Esophagus (tissue), 2 donors: ENCODE results near the gene EXOC6B. TPM values are rescaled to one million over a fixed set of nuclear protein-coding genes. Genes with fewer than 3 reads are reported as not detected.

Experiments
- H3K27ac ChIP-seq, 2 donors: one replicate each; pipeline ENCODE4 v1.5.1; 2013; ENCODE audit warnings: low read depth in 2 of 2, mild to moderate bottlenecking in 2 of 2, inconsistent platforms in 1 of 2, low read length in 1 of 2, moderate library complexity in 1 of 2
- H3K27me3 ChIP-seq, 2 donors: one replicate each; pipeline ENCODE4 v1.6.1; 2013; ENCODE audit warnings: low read length in 2 of 2, control low read depth in 1 of 2, mild to moderate bottlenecking in 1 of 2; ENCODE audit not compliant: insufficient read depth in 2 of 2, control insufficient read depth in 1 of 2
- H3K36me3 ChIP-seq, 2 donors: one replicate each; pipeline ENCODE4 v1.6.1; 2013; ENCODE audit warnings: low read length in 1 of 2; ENCODE audit not compliant: control insufficient read depth in 2 of 2, insufficient read depth in 2 of 2
- H3K4me1 ChIP-seq, 2 donors: one replicate each; pipeline ENCODE4 v1.6.1; 2013; ENCODE audit warnings: low read length in 1 of 2; ENCODE audit not compliant: control insufficient read depth in 2 of 2, insufficient read depth in 2 of 2
- H3K4me3 ChIP-seq, 2 donors: one replicate each; pipeline ENCODE4 v1.5.1; 2013; ENCODE audit warnings: low read length in 2 of 2, mild to moderate bottlenecking in 2 of 2, low read depth in 1 of 2, moderate library complexity in 1 of 2
- H3K9me3 ChIP-seq, 2 donors: one replicate each; pipeline ENCODE4 v1.6.1; 2013; ENCODE audit warnings: mild to moderate bottlenecking in 2 of 2, low read depth in 1 of 2, low read length in 1 of 2, moderate library complexity in 1 of 2; ENCODE audit not compliant: control insufficient read depth in 2 of 2, insufficient read depth in 1 of 2
- WGBS, 2 donors: extraction: QIAGEN DNeasy Blood & Tissue Kit; methylation state at CpG; one replicate each; pipeline ENCODE4 v1.1.7; 2013; 5-methylcytosine and 5-hydroxymethylcytosine counted together
- polyA plus RNA-seq, 2 donors: library from polyadenylated mRNA; stranded (reverse); fragments of 200-250 nt; gene quantifications; one replicate each; pipeline ENCODE4 v1.2.3, GENCODE V29; 2013
- donor health status: healthy with polysubstance abuse.
- donor health status: Bipolar disorder and iron deficiency.

The EXOC6B gene
- polyA plus RNA-seq, 2 donors: 6.0 to 8.4 TPM

- 93 to 99% methylated on average over 3 of the region's 3 CpGs for WGBS, 2 donors
- Histone ChIP-seq H3K4me1 (no peaks in the 10 kb centered on the region), H3K36me3 (no peaks in the 10 kb centered on the region), H3K27me3 (no peaks in the 10 kb centered on the region), H3K9me3 (no peaks in the 10 kb centered on the region), H3K4me3 (no peak overlapping the region), H3K27ac (no peak overlapping the region)
These were observed 74.7 kb downstream of the EXOC6B start for GRCh38 chr2:72750977-72751639.

GRCh38 chr2:72750466-72750865, 75.4 kb downstream of the EXOC6B start:
- WGBS, 2 donors: 86 to 97% methylated on average over 1 of the region's 1 CpG
- H3K9me3 ChIP-seq: no peaks in the 10 kb centered on the region
- no peak overlapping the region for H3K27ac ChIP-seq
- H3K36me3 ChIP-seq: no peaks in the 10 kb centered on the region
- H3K27me3 ChIP-seq: no peaks in the 10 kb centered on the region
- no peaks in the 10 kb centered on the region for H3K4me1 ChIP-seq
- H3K4me3 ChIP-seq: no peak overlapping the region

DNA sequence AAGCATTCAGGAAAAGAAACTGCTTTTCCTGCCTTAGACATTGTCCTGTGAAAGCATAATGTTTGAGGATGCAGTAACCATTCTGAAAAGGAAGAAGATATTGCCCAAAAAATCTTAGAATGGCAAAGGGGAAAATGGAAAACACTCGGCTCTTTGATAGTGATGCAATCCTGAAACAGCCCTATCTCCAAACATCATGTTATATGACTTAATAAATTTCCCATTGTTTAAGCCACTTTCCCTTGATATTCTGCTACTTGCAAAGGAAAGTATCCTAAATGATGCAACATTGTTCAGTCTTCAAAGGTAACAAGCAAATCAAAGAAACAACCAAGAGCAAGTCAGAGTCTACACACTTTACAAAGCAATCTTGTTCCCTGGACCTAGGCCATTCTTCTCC, 78.5 kb downstream of the EXOC6B start:
- H3K9me3 ChIP-seq: no peaks in the 10 kb centered on the region

DNA sequence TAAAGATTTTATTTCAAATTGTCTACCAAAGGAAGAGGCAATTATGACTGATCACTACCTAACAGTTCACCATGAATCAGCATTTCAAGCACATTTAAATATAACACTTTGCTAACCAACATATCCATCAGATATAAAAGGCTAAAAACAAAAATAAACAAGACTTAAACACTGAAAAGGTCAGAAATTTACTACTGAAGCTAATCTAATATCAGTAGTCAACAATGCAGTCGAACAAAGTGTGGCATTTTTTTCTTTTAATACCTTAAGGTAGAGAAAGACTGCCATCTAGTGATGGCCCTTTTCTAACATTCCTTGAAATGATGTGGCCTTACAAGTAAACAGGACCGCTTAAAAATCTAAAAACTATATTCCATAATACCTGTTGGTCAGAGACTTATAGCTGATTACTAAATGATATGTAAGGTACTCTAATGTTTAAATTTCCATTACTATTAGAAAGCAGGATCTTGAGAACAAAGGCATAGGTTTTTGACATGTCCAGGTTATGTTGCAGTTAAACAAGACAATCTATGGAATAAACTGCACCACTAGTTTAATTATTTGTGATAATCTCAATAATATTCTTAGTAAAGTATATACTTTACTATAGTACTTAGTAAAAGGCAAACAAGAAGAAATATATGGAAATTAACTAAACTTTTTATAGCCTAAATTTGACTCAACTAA, 80.0 kb downstream of the EXOC6B start:
- Histone ChIP-seq H3K27ac (no peak overlapping the region), H3K4me3 (no peak overlapping the region), H3K27me3 (no peaks in the 10 kb centered on the region), H3K9me3 (no peaks in the 10 kb centered on the region), H3K4me1 (no peaks in the 10 kb centered on the region), H3K36me3 (no peaks in the 10 kb centered on the region)
- WGBS, 2 donors: 29 to 31% methylated on average over 2 of the region's 2 CpGs

More for the DNA sequence above, 78.5 kb downstream of the EXOC6B start:
- Histone ChIP-seq H3K27ac (no peak overlapping the region), H3K27me3 (no peaks in the 10 kb centered on the region), H3K36me3 (no peaks in the 10 kb centered on the region), H3K4me1 (no peaks in the 10 kb centered on the region), H3K4me3 (no peak overlapping the region)
- 64 to 76% methylated on average over 1 of the region's 1 CpG for WGBS, 2 donors

- Histone ChIP-seq H3K9me3 (no peaks in the 10 kb centered on the region), H3K27me3 (no peaks in the 10 kb centered on the region), H3K4me1 (no peaks in the 10 kb centered on the region), H3K36me3 (no peaks in the 10 kb centered on the region), H3K4me3 (no peak overlapping the region), H3K27ac (no peak overlapping the region)
These were observed 81.8 kb downstream of the EXOC6B start for GRCh38 chr2:72744049-72744448.

GRCh38 chr2:72743481-72743880, 82.4 kb downstream of the EXOC6B start:
- Histone ChIP-seq H3K9me3 (no peaks in the 10 kb centered on the region), H3K4me3 (no peak overlapping the region), H3K27me3 (no peaks in the 10 kb centered on the region), H3K27ac (no peak overlapping the region), H3K4me1 (no peaks in the 10 kb centered on the region), H3K36me3 (no peaks in the 10 kb centered on the region)
- 84 to 93% methylated on average over 2 of the region's 2 CpGs for WGBS, 2 donors

DNA sequence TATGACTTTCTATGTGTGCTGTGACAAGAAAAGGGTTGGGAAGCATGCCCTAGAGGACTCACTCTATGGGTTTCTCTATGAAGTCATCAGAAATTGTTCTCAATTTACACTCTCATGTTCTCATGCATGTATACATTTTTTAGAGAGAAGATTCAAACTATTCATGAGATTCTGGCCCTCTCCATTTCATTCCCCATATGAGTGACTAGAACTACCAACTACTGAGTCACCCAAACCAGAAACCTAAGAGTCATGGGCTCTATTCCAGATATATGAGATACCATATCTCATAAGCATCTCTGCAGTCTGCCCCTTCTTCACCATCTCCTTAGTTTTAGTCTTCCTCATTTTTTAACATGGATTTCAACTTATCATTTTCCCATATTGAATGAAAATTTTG, 87.7 kb downstream of the EXOC6B start:
- no peak overlapping the region for H3K27ac ChIP-seq
- no peaks in the 10 kb centered on the region for H3K4me1 ChIP-seq
- peaks cover 0 to 5% of the 10 kb centered on the region in 2 donors for H3K36me3 ChIP-seq
- H3K9me3 ChIP-seq: no peaks in the 10 kb centered on the region
- H3K4me3 ChIP-seq: no peak overlapping the region
- no peaks in the 10 kb centered on the region for H3K27me3 ChIP-seq

- Histone ChIP-seq H3K36me3 (peaks cover 0 to 5% of the 10 kb centered on the region in 2 donors), H3K4me1 (no peaks in the 10 kb centered on the region), H3K27ac (no peak overlapping the region), H3K27me3 (no peaks in the 10 kb centered on the region), H3K4me3 (no peak overlapping the region), H3K9me3 (no peaks in the 10 kb centered on the region)
- 82 to 92% methylated on average over 2 of the region's 2 CpGs for WGBS, 2 donors
These were observed 91.4 kb downstream of the EXOC6B start for GRCh38 chr2:72734432-72734831.

DNA sequence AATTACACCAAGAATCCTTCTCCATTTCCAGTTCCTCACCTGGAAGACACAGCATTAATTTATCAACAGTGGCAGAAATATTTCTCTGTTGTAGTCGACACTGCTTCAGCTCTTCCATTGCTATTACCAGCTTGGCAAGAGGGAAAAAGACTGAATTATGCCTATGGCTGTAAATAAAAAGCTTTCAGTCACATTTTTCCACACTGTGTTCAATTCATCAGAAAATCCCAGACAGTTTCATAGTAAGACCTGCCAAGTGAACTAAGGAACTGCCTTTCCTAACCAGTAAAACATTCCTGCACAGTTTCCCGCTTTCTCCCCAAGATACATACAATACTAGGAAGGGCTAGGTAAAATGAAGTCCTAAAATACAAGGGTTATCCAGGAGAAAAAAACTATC, 94.7 kb downstream of the EXOC6B start:
- no peaks in the 10 kb centered on the region for H3K9me3 ChIP-seq
- no peaks in the 10 kb centered on the region for H3K4me1 ChIP-seq
- no peaks in the 10 kb centered on the region for H3K27me3 ChIP-seq
- no peaks in the 10 kb centered on the region for H3K36me3 ChIP-seq
- WGBS, 2 donors: 62 to 63% methylated on average over 2 of the region's 2 CpGs
- no peak overlapping the region for H3K4me3 ChIP-seq
- no peak overlapping the region for H3K27ac ChIP-seq

DNA sequence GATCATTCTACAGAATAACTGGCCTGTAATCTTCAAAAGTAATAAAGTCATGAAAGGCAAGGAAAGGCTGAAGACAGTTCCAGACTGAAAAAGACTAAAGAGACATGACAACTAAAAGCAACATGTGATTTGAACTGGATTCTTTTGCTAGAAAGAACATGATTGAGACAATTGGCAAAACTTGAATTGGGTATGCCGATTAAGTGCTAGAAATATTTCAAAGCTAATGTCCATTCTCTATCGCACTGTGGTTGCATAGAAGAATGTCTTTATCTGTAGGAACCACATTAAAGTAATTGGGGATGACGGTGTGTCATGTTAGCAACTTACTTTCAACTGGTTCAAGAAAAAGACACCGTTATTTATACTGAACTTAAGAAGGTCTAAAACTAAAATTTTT, 98.5 kb downstream of the EXOC6B start:
- no peaks in the 10 kb centered on the region for H3K27me3 ChIP-seq
- H3K4me1 ChIP-seq: no peaks in the 10 kb centered on the region
- WGBS, 2 donors: 94 to 96% methylated on average over 4 of the region's 4 CpGs
- no peaks in the 10 kb centered on the region for H3K36me3 ChIP-seq
- no peaks in the 10 kb centered on the region for H3K9me3 ChIP-seq
- no peak overlapping the region for H3K27ac ChIP-seq
- no peak overlapping the region for H3K4me3 ChIP-seq
